ENCODE results near the gene NEUROD2. TPM values are rescaled to one million over a fixed set of nuclear protein-coding genes. Genes with fewer than 3 reads are reported as not detected.

Gene NEUROD2
- total and polyA plus RNA-seq, 2 of the 8 experiments (the other 6 are each of a cell fraction or from before 2014, with no cell fraction given), result not detected

- peak in 1 of 2 experiments; percentile 17; a peak in 1 of 4 replicates for TF ChIP-seq HDAC2 (IDR thresholded peaks at IDR 0.05; ENCODE audit: borderline replicate concordance in 1 of 2, low read depth in 2 of 2, low read length in 2 of 2)
- no peak for TF ChIP-seq CHD1 (IDR thresholded peaks at IDR 0.05; ENCODE audit: low read depth, low read length)
- TF ChIP-seq CEBPB (IDR thresholded peaks at IDR 0.05; ENCODE audit: low read depth, low read length), result no peak
- no peak for TF ChIP-seq PHF8 (conservative IDR thresholded peaks at IDR 0.05; ENCODE audit: low read depth, low read length)
- TF ChIP-seq KDM1A (IDR thresholded peaks at IDR 0.05; ENCODE audit: borderline replicate concordance, low read length), result no peak
- no peak for TF ChIP-seq ASH2L (IDR thresholded peaks at IDR 0.05; ENCODE audit: low read length)
- TF ChIP-seq EP300 (IDR thresholded peaks at IDR 0.05; ENCODE audit: borderline replicate concordance in 1 of 2, low read depth in 2 of 2, low read length in 2 of 2), result peak in 1 of 2 experiments; percentile 49; a peak in 1 of 3 replicates
- TF ChIP-seq SUZ12 (IDR thresholded peaks at IDR 0.05; ENCODE audit: low read length), result no peak
- peak; percentile 96 to 97 for TF ChIP-seq RAD21 (IDR thresholded peaks at IDR 0.05 in 1 of 2, conservative IDR thresholded peaks at IDR 0.05 in 1 of 2; ENCODE audit: low read depth in 2 of 2, low read length in 2 of 2)
- peak in 1 of 2 experiments; percentile 59; a peak in 1 of 4 replicates for TF ChIP-seq SIN3A (conservative IDR thresholded peaks at IDR 0.05 in 1 of 2, IDR thresholded peaks at IDR 0.05 in 1 of 2; ENCODE audit: low read depth in 1 of 2, low read length in 2 of 2)
- TF ChIP-seq POU5F1 (IDR thresholded peaks at IDR 0.05; ENCODE audit: low read depth, low read length), result no peak
- peak; percentile 64 for TF ChIP-seq TAF7 (optimal IDR thresholded peaks at IDR 0.05; ENCODE audit: borderline replicate concordance, low read depth, low read length)
- TF ChIP-seq JUN (IDR thresholded peaks at IDR 0.05; ENCODE audit: low read depth, low read length), result no peak
- TF ChIP-seq SP4 (IDR thresholded peaks at IDR 0.05; ENCODE audit: low read length), result peak; percentile 52; the same call in 1 of the 2 replicates
- TF ChIP-seq, protein P1, sequence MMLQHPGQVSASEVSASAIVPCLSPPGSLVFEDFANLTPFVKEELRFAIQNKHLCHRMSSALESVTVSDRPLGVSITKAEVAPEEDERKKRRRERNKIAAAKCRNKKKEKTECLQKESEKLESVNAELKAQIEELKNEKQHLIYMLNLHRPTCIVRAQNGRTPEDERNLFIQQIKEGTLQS (IDR thresholded peaks at IDR 0.05; ENCODE audit: insufficient read depth, low read depth, low read length), result peak; percentile 86; the same call in 1 of the 2 replicates
- TF ChIP-seq YY1 (IDR thresholded peaks at IDR 0.05; ENCODE audit: low read depth, low read length), result 0 out of 2 replicates have a peak, but pooled peaks have one; percentile 76
- TF ChIP-seq SIX5 (IDR thresholded peaks at IDR 0.05; ENCODE audit: low read depth, low read length), result no peak
- 0 out of 2 replicates have a peak, but pooled peaks have one; percentile 26 for TF ChIP-seq SP1 (IDR thresholded peaks at IDR 0.05; ENCODE audit: low read depth, low read length)
- TF ChIP-seq TEAD4 (IDR thresholded peaks at IDR 0.05; ENCODE audit: low read depth, low read length), result no peak
- TF ChIP-seq EGR1 (IDR thresholded peaks at IDR 0.05; ENCODE audit: borderline replicate concordance, low read depth, low read length), result 0 out of 2 replicates have a peak, but pooled peaks have one; percentile 22
- TF ChIP-seq RNF2 (IDR thresholded peaks at IDR 0.05; ENCODE audit: borderline replicate concordance, low read depth, low read length, missing control alignments, poor library complexity, severe bottlenecking), result no peak
- no peak for TF ChIP-seq BACH1 (IDR thresholded peaks at IDR 0.05; ENCODE audit: low read length)
Observed at GRCh38 chr17:39621523-39622379, 14.0 kb upstream of the NEUROD2 start (continued).
